Measurements from ENCODE around the gene HYAL3.
A peak's percentile ranks its signal among the peaks of the same experiment; 100 is the strongest.
"Not testable (repeated sequence)": the region's sequence is repeated elsewhere in the genome, so short reads cannot be mapped to it uniquely, and the experiment has no call there.

Gene HYAL3

DNA sequence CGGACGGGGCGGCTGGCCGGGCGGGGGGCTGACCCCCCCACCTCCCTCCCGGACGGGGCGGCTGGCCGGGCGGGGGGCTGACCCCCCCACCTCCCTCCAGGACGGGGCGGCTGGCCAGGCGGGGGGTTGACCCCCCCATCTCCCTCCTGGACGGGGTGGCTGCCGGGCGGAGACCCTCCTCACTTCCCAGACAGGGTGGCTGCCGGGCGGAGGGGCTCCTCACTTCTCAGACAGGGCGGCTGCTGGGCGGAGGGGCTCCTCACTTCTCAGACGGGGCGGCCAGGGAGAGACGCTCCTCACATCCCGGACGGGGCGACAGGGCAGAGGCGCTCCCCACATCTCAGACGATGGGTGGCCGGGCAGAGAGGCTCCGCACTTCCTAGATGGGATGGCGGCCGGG is 12.8 kb upstream of the HYAL3 start:
- not testable (repeated sequence) for FAIRE-seq

GRCh38 chr3:50304601-50305000 is 5.4 kb upstream of the HYAL3 start:
- FAIRE-seq, result no peak

GRCh38 chr3:50303013-50303815 is 4.0 kb upstream of the HYAL3 start, which contains the start of gene HYAL1:
TSS of gene HYAL1 (minus strand) at chr3:50303574. CDS start at chr3:50302956, 618 bp downstream.
- no peak for FAIRE-seq

DNA sequence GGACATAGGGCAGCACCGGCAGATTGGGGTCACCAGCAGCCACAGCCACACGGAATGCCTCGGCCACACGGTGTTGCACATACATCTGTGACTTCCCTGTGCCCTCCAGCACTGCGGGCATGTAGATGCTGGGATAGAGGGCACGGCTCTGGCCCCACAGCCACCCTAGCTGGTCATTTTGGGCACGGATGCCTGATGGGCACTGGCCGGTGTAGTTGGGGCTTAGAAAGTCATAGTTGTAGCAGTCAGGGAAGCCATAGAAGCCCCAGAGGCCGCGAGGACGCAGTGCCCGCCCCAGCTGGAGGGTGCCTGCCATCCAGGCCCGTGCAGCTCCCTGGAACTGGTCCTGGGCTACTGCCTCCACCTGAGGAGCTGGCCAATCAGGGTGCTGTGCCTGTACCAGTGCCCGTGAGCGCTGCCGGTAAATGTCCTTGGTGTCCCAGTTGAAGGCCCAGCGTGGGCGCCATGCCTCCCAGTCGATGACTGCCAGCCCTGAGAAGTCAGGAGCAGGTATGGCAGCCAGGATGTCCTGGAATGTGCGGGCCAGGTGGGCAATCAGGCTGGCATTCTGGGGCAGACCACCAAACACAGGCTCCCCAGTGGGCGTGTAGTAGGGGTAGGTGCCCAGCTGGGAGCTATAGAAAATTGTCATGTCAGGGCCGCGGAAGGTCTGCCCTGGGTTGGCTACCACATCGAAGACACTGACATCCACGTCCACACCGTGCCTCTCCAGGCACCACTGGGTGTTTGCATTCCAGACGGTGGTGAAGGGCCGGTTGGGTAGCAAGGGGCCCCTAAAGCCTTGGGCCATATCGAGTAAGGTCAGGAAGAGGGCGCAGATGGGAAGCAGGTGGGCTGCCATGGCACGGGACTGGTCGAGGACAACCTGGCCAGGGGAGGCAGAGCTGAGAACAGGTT is 3.1 kb upstream of the HYAL3 start:
- no peak for FAIRE-seq

DNA sequence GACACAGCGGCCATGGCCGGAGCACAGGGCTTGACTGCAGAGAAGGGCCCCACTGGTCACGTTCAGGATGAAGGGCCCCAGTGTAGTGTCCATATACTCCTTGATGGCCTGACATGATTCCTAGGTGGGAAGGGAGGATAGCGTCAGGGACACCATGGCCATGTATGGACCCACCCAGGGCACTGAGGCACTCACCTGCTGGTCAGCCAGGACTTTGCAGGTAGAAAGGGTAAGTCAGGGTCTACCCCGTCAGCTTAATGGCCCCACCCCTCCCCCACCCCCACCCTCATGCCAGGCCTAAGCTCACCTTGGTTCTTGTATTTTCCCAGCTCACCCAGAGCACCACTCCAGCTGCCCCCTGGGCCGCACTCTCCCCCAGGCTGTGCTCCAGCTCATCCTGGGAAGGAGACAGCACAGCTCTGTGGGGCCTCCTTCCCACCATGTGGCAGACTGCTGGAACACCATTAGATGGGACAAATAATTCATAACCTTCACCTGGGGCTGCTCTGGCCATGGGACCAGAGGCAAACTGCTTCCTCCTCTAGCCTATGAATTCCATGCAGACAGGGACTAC is 1.6 kb upstream of the HYAL3 start:
- FAIRE-seq, result no peak

- no peak for FAIRE-seq
These were observed 900 bp upstream of the HYAL3 start for GRCh38 chr3:50299929-50300680.

DNA sequence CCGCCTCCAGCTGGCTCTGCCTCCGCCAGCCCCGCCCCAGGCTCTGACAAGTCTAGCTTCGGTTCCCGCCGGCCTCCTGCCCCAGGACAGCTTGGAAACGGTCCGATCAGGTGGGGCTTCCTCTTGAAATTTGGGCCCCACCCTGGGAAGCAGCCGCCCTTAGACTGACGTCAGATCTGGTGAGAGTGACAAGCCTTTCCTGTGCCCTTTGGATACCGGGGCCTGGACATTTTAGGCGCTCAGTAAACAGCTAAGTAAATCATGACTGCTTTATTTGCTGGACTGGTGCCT is 378 bp upstream of the HYAL3 start:
- FAIRE-seq, result no peak

DNA sequence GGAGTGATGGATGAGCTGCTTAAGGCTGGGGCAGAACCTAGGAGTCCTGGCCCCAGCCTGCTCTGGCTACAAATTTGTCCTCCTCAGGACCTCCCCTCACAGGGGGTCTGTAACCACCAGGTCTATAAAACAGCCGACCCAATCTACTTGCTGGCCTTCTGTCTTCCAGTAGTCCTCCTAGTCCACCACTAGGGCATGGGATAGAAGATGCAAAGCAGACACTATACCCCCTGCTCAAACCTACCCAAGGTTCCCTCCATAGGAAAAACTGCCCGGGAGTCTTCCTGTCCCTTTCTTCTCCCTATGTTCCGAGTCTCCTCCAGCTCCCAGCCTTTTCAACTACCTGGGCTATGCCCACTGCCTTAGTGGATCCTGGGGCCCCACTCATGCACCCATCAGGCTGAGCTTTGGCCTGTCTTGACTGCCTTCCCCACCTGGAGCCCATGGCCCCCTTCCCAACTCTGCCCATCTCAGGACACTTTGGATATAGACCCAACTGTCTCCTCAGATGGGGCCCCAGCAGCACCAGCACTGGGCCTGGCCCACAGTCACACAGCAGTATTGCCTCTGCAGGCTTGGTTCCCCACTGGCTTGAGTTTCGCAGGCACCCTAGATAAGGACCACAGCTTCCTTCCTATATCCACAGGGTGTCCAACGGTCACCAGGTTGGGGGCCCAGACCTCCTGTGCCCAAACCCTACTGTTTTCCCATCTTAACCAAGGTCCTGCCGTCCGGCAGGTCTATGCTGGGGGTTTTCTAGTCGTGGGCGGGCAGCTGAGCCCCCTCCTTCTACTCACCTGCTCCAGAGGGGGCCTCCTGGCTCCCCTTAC is 1.1 kb downstream of the HYAL3 start:
- no peak for FAIRE-seq

DNA sequence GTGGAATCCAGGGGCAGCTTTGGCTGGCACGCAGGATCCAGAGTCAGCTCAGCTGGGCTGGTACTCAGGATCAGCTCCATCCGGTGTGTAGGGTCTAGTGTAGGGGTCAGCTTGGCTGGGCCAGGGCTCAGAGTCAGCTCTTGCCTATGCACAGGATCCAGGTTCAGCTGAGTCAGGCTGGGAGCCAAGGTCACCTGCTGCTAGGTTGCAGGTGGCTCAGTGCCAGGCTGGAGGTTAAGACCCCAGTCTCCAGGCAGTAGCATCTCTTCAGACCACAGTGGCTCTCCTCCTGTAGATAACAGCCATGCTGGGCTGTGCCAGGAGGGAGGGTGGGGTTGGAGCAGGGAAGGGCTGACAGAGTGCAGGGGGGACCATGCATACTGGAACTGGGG is 1.8 kb downstream of the HYAL3 start:
- no peak for FAIRE-seq

GRCh38 chr3:50296721-50297383 is 2.4 kb downstream of the HYAL3 start:
- no peak for FAIRE-seq

- FAIRE-seq, result no peak
These were observed 3.4 kb downstream of the HYAL3 start for GRCh38 chr3:50295553-50296431.

- FAIRE-seq, result no peak
These were observed 4.5 kb downstream of the HYAL3 start for GRCh38 chr3:50294492-50295403.

GRCh38 chr3:50294089-50294488 is 5.1 kb downstream of the HYAL3 start:
- no peak for FAIRE-seq

DNA sequence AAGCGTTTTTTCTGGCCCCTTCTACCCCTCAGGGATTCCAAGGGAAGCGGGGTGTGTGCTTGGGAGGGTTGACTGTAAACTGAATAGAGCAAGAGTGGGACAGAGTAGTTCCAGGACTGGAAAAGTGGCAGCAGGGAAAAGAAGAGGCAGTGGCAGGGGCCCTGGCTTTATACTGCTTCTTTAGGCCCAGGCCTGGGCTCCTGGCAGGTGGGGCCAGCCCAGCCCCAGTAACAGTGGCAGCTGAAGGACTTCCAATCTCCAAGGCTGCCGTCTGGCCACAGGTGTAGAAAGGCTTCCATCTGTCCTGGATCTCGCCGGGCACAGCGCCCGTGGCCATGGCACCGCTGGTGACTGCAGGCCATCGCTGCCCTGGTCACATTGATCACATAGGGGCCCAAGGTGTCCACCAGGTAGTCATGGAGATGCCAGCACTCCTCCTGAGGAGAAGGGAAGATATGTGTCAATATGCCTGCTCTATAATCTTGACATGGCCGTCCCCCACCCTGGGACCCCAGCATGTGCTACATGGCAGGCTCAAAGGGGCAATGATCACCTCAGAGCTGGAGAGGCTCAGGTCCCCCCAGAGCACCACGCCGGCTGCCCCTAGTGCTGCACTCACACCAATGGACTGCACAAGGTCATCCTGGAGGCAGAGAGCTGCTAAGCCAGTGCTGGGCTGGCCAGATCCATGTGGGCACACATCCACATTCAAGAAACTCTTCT is 6.0 kb downstream of the HYAL3 start:
- no peak for FAIRE-seq

DNA sequence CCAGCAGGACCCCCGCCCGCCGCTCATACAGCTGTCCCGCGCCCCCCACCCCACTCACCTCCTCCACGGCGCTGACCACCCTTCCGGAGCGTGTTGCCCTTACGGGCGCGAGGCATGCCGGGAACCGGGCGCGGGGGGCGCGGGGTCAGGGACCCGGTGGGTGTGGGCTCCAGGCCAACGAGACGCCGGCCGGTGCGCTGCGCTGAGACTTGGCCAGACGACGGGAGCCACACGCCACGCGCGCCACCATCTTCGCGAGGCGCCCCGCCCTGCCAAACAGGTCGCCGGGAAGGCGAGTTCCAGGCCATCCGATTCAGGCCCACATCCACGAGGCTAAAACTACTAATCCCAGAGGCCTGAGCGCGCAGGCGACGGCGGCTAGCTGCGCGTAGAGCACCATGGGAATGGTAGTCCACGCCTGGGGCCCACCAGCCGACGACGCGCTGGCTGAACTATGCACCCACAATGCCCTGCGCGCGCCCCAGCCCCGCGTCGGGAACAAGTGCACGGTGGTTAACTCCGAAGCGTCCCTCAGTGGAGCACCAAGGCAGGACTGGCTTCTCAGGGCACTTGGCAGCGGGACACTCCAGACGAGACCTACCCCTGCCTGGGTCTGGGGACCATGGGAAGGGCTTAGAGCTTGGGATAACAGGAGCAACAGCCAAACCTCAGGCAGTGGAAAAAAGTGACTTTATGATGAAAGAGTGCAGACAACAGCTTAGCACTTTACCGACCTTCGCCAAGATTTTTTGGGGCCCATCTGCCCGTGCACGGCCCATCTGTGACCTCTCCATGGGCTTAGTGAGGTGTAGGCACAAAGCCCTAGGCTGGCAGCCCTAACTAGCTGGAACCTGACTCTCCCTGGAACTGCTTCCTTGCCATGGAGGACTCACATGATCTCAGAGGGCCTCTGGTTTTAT is 6.8 kb downstream of the HYAL3 start, which contains the start of gene IFRD2:
TSS of gene IFRD2 (minus strand) at position 271 of the 920 bp plus-strand sequence. CDS start at position 116, 155 bp downstream.
- peak; percentile 97 for FAIRE-seq

GRCh38 chr3:50290161-50290641 is 9.0 kb downstream of the HYAL3 start:
- no peak for FAIRE-seq

GRCh38 chr3:50289130-50289529 is 10.1 kb downstream of the HYAL3 start:
- no peak for FAIRE-seq

Data from A204.1 (cell line).